Measurements from ENCODE around the gene ZNF566. TPM values are rescaled to one million over a fixed set of nuclear protein-coding genes. Genes with fewer than 3 reads are reported as not detected.

The ZNF566 gene
- total and polyA plus RNA-seq, 4 experiments from 2014 or later = 10.9 to 30.6 (median 22.6) TPM

DNA sequence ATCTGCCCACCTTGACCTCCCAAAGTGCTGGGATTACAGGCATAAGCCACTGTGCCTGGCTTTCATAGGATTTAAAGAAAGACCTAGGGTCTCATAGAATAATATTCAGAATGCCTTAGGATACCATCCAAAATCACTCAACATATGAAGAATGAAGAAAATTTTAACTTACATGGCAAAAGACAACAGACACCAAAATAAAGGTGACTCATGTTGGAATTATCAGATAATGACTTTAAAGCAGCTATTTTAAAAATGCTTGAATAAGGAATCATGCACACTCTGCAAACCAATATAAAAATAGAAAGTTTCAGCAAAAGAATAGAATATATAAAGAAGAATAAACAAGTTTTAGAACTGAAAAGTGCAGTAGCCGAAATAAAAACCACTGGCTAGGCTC, 29.3 kb downstream of the ZNF566 start:
- Mint-ChIP-seq H3K27me3 (no peaks in the 10 kb centered on the region), H3K4me1 (no peaks in the 10 kb centered on the region), H3K9me3 (peaks cover 3 to 85% (median 55%) of the 10 kb centered on the region in 8 donors), H3K36me3 (peaks cover 54 to 68% of the 10 kb centered on the region in 2 donors), H3K27ac (no peak overlapping the region), H3K4me3 (no peak overlapping the region)
- CTCF ChIA-PET (ENCODE audit: partially characterized antibody) = no interaction called here
- intact Hi-C loops (cut with micrococcal nuclease) = no loop called here
- POLR2A ChIA-PET (ENCODE audit: partially characterized antibody) = no interaction called here
- peaks cover 0 to 15% of the 10 kb centered on the region in 2 donors for H3K9me3 ChIP-seq (ENCODE audit: control insufficient read depth in 1 of 2, low read length in 2 of 2)
- no peak overlapping the region for H3K27ac ChIP-seq (ENCODE audit: low read depth, low read length)
- no peaks in the 10 kb centered on the region for H3K4me1 ChIP-seq (ENCODE audit: insufficient read depth, low read length)
- DNase-seq = no peak
- no peak overlapping the region for H3K4me3 ChIP-seq (ENCODE audit: low read length in 2 of 2)
- no peaks in the 10 kb centered on the region for H3K27me3 ChIP-seq (ENCODE audit: insufficient read depth, low read length)
- H3K36me3 ChIP-seq (ENCODE audit: insufficient read depth, low read length) = no peaks in the 10 kb centered on the region

DNA sequence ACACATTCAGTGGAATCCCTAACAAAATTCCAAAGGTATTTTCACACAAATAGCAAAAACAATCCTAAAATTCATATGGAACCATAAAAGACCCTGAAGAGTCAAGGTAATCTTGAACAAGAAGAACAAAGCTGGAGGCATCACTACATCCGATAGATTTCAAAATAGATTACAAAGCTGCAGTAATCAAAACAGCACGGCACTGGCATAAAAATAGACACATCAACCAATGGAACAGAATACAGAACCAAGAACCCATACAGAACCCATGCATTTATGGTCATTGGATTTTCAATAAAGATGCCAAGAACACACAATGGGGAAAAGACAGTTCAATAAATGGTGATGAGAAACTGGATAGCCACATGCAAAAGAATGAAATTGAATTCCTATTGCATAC, 32.5 kb downstream of the ZNF566 start:
- H3K27ac Mint-ChIP-seq = no peak overlapping the region
- H3K27ac ChIP-seq (ENCODE audit: low read depth, low read length) = no peak overlapping the region
- no peak for DNase-seq
- H3K4me1 ChIP-seq (ENCODE audit: insufficient read depth, low read length) = no peaks in the 10 kb centered on the region
- H3K27me3 Mint-ChIP-seq = no peaks in the 10 kb centered on the region
- no peak overlapping the region for H3K4me3 ChIP-seq (ENCODE audit: low read length in 2 of 2)
- peaks cover 5 to 91% (median 66%) of the 10 kb centered on the region in 8 donors for H3K9me3 Mint-ChIP-seq
- H3K27me3 ChIP-seq (ENCODE audit: insufficient read depth, low read length) = no peaks in the 10 kb centered on the region
- peaks cover 0 to 26% of the 10 kb centered on the region in 2 donors for H3K9me3 ChIP-seq (ENCODE audit: control insufficient read depth in 1 of 2, low read length in 2 of 2)
- ChIA-PET CTCF (ENCODE audit: partially characterized antibody) (no interaction called here), POLR2A (ENCODE audit: partially characterized antibody) (no interaction called here)
- intact Hi-C loops (cut with micrococcal nuclease) = no loop called here
- no peaks in the 10 kb centered on the region for H3K36me3 ChIP-seq (ENCODE audit: insufficient read depth, low read length)
- H3K36me3 Mint-ChIP-seq = peaks cover 56 to 74% of the 10 kb centered on the region in 2 donors
- H3K4me1 Mint-ChIP-seq = peaks cover 0 to 1% (median 0%) of the 10 kb centered on the region in 4 donors
- H3K4me3 Mint-ChIP-seq = no peak overlapping the region

DNA sequence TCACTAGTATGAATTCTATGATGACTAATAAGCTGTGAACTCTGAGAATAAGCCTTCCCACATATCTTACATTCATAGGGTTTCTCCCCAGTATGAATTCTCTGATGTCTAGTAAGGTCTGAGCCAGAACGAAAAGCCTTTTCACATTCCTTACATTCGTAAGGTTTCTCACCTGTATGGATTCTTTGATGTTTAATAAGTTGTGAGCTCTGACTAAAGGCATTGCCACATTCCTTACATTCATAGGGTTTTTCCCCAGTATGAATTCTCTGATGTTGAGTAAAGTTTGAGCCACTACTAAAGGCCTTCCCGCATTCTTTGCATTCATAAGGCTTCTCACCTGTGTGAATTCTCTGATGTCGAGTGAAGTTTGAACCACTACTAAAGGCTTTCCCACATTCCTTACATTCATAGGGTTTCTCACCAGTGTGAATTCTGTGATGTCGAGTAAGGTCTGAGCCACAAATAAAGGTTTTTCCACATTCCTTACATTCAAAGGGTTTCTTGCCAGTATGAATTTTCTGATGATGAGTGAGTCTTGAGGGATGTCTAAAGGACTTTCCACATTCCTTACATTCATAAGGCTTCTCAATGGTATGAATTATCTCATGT, 40.2 kb downstream of the ZNF566 start:
- no peak overlapping the region for H3K4me3 Mint-ChIP-seq
- peaks cover 5 to 49% of the 10 kb centered on the region in 2 donors for H3K9me3 ChIP-seq (ENCODE audit: control insufficient read depth in 1 of 2, low read length in 2 of 2)
- H3K4me3 ChIP-seq (ENCODE audit: low read length in 2 of 2) = no peak overlapping the region

DNA sequence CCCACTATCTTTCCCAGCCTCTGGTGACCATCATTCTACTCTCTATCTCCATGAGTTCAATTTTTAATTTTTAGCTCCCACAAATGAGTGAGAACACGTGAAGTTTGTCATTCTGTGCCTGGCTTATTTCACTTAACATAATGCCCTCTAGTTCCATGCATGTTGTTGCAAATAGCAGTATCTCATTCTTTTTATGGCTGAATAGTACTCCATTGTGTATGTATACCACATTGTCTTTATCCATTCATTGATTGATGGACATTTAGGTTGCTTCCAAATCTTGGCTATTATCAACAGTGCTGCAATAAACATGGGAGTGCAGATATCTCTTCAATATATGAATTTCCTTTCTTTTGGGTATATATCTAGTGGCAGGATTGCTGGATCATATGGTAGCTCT, 48.0 kb downstream of the ZNF566 start:
- Histone ChIP-seq H3K27me3 (ENCODE audit: insufficient read depth, low read length) (no peaks in the 10 kb centered on the region), H3K9me3 (ENCODE audit: control insufficient read depth in 1 of 2, low read length in 2 of 2) (peaks cover 0 to 6% of the 10 kb centered on the region in 2 donors), H3K27ac (ENCODE audit: low read depth, low read length) (no peak overlapping the region), H3K4me1 (ENCODE audit: insufficient read depth, low read length) (no peaks in the 10 kb centered on the region), H3K4me3 (ENCODE audit: low read length in 2 of 2) (no peak overlapping the region), H3K36me3 (ENCODE audit: insufficient read depth, low read length) (no peaks in the 10 kb centered on the region)
- no peaks in the 10 kb centered on the region for H3K4me1 Mint-ChIP-seq
- no peak overlapping the region for H3K4me3 Mint-ChIP-seq
- ChIA-PET POLR2A (ENCODE audit: partially characterized antibody) (no interaction called here), CTCF (ENCODE audit: partially characterized antibody) (no interaction called here)
- intact Hi-C loops (cut with micrococcal nuclease) = no loop called here
- DNase-seq = no peak
- H3K36me3 Mint-ChIP-seq = peaks cover 11 to 20% of the 10 kb centered on the region in 2 donors
- H3K27me3 Mint-ChIP-seq = no peaks in the 10 kb centered on the region
- H3K27ac Mint-ChIP-seq = no peak overlapping the region
- H3K9me3 Mint-ChIP-seq = peaks cover 0 to 86% (median 66%) of the 10 kb centered on the region in 8 donors

More for the DNA sequence above, 40.2 kb downstream of the ZNF566 start:
- ChIA-PET POLR2A (ENCODE audit: partially characterized antibody) (no interaction called here), CTCF (ENCODE audit: partially characterized antibody) (no interaction called here)
- Histone ChIP-seq H3K36me3 (ENCODE audit: insufficient read depth, low read length) (peaks cover 10% of the 10 kb centered on the region), H3K27me3 (ENCODE audit: insufficient read depth, low read length) (no peaks in the 10 kb centered on the region), H3K4me1 (ENCODE audit: insufficient read depth, low read length) (no peaks in the 10 kb centered on the region), H3K27ac (ENCODE audit: low read depth, low read length) (no peak overlapping the region)
- intact Hi-C loops (cut with micrococcal nuclease) = no loop called here
- H3K9me3 Mint-ChIP-seq = peaks cover 2 to 97% (median 85%) of the 10 kb centered on the region in 8 donors
- DNase-seq = no peak
- H3K27me3 Mint-ChIP-seq = no peaks in the 10 kb centered on the region
- peaks cover 57 to 61% of the 10 kb centered on the region in 2 donors for H3K36me3 Mint-ChIP-seq
- no peak overlapping the region for H3K27ac Mint-ChIP-seq
- peaks cover 0 to 4% (median 0%) of the 10 kb centered on the region in 4 donors for H3K4me1 Mint-ChIP-seq

DNA sequence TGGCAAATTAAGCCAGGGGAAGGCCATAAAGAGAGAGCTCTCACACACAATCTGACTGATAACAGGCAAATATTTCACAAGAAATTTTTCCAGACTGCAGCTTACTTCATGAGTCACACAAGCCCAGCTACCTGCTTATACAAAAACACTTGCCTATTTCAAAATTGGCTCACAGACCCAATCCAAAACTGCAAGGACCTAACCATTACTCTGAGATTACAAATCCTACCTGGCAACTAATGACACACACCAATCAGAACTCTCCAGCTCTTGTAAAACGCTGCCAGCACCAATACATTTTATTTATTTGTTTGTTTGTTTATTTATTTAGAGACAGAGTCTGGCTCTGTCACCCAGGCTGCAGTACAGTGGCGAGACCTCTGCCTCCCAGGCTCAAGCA, 52.8 kb downstream of the ZNF566 start:
- Histone ChIP-seq H3K4me1 (ENCODE audit: insufficient read depth, low read length) (no peaks in the 10 kb centered on the region), H3K4me3 (ENCODE audit: low read length in 2 of 2) (no peak overlapping the region), H3K27me3 (ENCODE audit: insufficient read depth, low read length) (no peaks in the 10 kb centered on the region), H3K36me3 (ENCODE audit: insufficient read depth, low read length) (no peaks in the 10 kb centered on the region), H3K9me3 (ENCODE audit: control insufficient read depth in 1 of 2, low read length in 2 of 2) (peaks cover 0 to 3% of the 10 kb centered on the region in 2 donors), H3K27ac (ENCODE audit: low read depth, low read length) (no peak overlapping the region)
- H3K36me3 Mint-ChIP-seq = peaks cover 5 to 13% of the 10 kb centered on the region in 2 donors
- no peaks in the 10 kb centered on the region for H3K27me3 Mint-ChIP-seq
- no peak for DNase-seq
- H3K27ac Mint-ChIP-seq = no peak overlapping the region
- no peaks in the 10 kb centered on the region for H3K4me1 Mint-ChIP-seq
- CTCF ChIA-PET (ENCODE audit: partially characterized antibody) = no interaction called here
- no peak overlapping the region for H3K4me3 Mint-ChIP-seq
- POLR2A ChIA-PET (ENCODE audit: partially characterized antibody) = no interaction called here
- intact Hi-C loops (cut with micrococcal nuclease) = no loop called here
- H3K9me3 Mint-ChIP-seq = peaks cover 0 to 79% (median 54%) of the 10 kb centered on the region in 8 donors

DNA sequence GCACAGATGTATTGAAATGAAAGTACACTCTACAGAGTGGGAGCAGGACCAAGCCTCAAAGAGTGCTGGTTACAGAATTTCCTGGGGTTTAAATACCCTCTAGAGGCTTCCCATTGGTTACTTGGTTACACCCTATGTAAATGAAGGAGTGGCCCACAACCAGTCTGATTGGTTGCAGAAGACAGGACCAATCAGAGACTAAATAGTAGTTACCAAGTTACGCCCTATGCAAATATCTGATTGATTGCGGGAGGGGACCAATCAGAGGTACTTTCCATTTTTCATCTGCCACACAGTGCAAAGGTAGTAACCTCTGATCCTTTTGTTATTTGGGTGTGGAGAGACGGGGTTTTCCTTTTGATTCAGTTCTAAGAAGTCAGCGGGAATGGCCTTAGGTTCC, 65.4 kb downstream of the ZNF566 start:
- Histone ChIP-seq H3K4me3 (ENCODE audit: low read length in 2 of 2) (no peak overlapping the region), H3K27ac (ENCODE audit: low read depth, low read length) (no peak overlapping the region), H3K27me3 (ENCODE audit: insufficient read depth, low read length) (no peaks in the 10 kb centered on the region), H3K9me3 (ENCODE audit: control insufficient read depth in 1 of 2, low read length in 2 of 2) (no peaks in the 10 kb centered on the region), H3K4me1 (ENCODE audit: insufficient read depth, low read length) (peaks cover 3% of the 10 kb centered on the region), H3K36me3 (ENCODE audit: insufficient read depth, low read length) (no peaks in the 10 kb centered on the region)
- peaks cover 20 to 21% of the 10 kb centered on the region in 2 donors for H3K27me3 Mint-ChIP-seq
- no peak for DNase-seq
- ChIA-PET CTCF (ENCODE audit: partially characterized antibody) (no interaction called here), POLR2A (ENCODE audit: partially characterized antibody) (no interaction called here)
- H3K4me3 Mint-ChIP-seq = no peak overlapping the region
- H3K36me3 Mint-ChIP-seq = peaks cover 13 to 17% of the 10 kb centered on the region in 2 donors
- H3K27ac Mint-ChIP-seq = no peak overlapping the region
- intact Hi-C loops (cut with micrococcal nuclease) = no loop called here
- H3K4me1 Mint-ChIP-seq = peaks cover 0 to 7% (median 1%) of the 10 kb centered on the region in 4 donors
- H3K9me3 Mint-ChIP-seq = peaks cover 6 to 59% (median 43%) of the 10 kb centered on the region in 8 donors

DNA sequence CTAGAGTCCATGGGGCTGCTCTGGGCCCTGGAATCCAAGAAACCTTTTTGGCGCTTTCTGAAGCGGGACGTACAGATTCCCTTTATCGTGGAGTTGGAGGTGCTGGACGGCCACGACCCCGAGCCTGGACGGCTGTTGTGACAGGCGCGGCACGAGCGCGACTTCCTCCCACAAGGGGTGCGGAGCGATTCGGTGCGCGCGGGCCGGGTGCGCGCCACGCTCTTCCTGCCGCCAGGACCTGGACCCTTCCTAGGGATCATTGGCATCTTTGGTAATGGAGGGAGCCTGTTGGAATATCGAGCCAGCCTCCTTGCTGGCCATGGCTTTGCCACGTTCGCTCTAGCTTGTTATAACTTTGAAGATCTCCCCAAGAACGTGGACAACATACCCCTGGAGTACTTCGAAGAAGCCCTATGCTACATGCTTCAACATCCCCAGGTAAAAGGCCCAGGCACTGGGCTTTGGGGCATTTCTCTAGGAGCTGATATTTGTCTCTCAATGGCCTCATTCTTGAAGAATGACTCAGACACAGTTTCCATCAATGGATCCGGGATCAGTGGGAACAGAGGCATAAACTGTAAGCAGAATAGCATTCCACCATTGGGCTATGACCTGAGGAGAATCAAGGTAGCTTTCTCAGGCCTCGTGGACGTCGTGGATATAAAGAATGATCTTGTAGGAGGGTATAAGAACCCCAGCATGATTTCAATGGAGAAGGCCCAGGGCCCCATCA, 67.4 kb downstream of the ZNF566 start:
- peaks cover 15% of the 10 kb centered on the region for H3K4me1 ChIP-seq (ENCODE audit: insufficient read depth, low read length)
- Mint-ChIP-seq H3K27ac (no peak overlapping the region), H3K4me1 (peaks cover 11 to 27% (median 17%) of the 10 kb centered on the region in 4 donors), H3K4me3 (peak overlapping the region in 6 of 8 donors; percentile 31 to 64 (median 51)), H3K9me3 (peaks cover 3 to 61% (median 36%) of the 10 kb centered on the region in 8 donors), H3K27me3 (peaks cover 17 to 21% of the 10 kb centered on the region in 2 donors), H3K36me3 (peaks cover 20 to 27% of the 10 kb centered on the region in 2 donors)
- H3K27me3 ChIP-seq (ENCODE audit: insufficient read depth, low read length) = no peaks in the 10 kb centered on the region
- intact Hi-C loops (cut with micrococcal nuclease) = no loop called here
- ChIA-PET POLR2A (ENCODE audit: partially characterized antibody) (no interaction called here), CTCF (ENCODE audit: partially characterized antibody) (no interaction called here)
- no peak for DNase-seq
- H3K4me3 ChIP-seq (ENCODE audit: low read length in 2 of 2) = no peak overlapping the region
- H3K9me3 ChIP-seq (ENCODE audit: control insufficient read depth in 1 of 2, low read length in 2 of 2) = no peaks in the 10 kb centered on the region
- no peaks in the 10 kb centered on the region for H3K36me3 ChIP-seq (ENCODE audit: insufficient read depth, low read length)
- no peak overlapping the region for H3K27ac ChIP-seq (ENCODE audit: low read depth, low read length)

Data from CD4-positive, alpha-beta memory T cell (primary cell).